GM19324 (cell line): ENCODE data around the gene TXN.
"Not testable (repeated sequence)": the region's sequence is repeated elsewhere in the genome, so short reads cannot be mapped to it uniquely, and the experiment has no call there.

Experiments
- ATAC-seq: cut with Tn5 transposase; IDR thresholded peaks from one replicate; pipeline ENCODE4 v1.9.1; 2021; ENCODE audit warnings: mild to moderate bottlenecking, moderate library complexity; ENCODE audit not compliant: unreplicated experiment, low FRiP score

Gene TXN

DNA sequence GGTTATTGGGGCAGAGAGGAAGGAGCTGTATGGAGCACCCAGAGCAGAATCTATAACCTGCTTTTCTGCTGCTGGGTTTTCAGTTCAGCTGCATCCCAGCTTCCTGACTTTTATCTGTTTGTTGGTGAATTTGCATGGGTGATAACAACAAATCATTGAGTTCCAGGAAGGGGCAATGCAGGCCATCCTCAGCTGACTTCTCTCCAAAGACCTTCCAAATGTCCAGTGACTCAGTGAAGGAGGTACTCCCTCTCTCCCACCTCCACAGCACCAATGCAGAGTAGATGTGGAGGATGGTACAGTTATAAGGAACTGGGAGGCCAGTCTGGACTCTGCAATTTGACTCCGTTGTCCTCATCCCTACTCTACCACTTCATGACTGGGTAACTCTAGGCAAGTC, 1.6 kb upstream of the TXN start:
- no peak for ATAC-seq

- peak; percentile 1 for ATAC-seq
Measured at GRCh38 chr9:110257097-110257841, 962 bp upstream of the TXN start.

DNA sequence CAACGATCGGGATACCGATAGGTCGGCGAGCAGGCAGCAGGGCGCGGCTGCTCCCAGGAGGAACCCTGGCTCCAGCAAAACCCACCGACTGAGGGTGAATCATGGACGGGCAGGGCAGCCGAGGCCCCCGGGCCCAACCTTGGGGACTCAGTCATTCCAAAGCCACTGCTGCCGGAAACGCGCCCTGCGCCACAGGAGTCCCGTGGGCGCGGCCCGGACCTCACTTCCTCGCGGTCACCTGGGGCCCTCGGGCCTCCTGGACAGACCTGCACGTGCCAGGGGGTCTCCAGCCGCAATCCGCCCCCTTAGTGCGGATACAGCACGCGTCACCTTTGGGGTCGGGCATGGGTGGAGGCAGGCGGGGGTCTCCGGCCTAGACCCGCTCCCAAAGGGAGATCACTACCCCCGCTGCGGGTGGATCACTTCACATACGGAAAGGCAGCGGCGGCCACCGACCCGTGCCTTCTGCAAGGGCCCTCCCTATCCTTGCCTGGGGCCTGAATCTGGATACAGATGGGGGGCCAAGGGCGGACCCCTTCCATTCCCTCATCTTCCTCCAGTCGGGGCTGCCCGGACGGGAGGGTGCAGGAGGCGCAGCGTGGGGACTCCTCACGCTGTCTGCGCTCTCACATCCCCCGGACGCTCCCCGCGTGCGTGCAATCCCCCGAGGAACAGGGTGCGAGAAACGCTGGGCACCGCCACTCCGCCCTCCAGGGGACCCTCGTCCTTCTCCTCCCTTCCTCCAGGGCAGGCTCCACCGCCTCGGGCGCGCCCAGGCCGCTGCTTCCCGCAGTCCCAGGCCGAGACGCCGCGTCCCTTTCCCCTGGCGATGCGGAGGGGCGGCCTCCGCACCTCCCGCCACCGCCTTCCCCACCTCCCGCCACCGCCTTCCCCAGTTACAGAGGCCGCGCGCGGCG, 586 bp downstream of the TXN start:
- ATAC-seq = peak; percentile 19

DNA sequence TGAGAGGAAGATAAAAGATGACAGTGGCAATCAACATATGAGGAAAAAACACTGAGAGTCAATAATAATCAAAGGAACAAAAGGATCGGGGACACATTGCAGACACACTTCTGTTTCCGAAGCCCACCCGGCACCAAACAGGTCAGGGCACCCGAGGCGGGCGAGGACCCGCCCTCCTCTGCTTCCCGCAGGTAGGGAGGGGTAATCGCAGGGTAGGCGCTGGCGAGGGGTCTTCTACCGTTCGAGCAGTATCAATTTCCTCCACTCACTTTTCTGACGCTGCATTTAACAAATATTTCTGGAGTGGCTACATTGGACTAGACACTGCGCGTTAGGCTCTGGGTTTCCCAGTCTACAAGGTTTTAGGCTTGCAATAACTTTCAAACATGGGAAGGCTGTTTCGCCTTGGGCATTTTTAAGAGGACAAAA, 1.3 kb downstream of the TXN start:
- no peak for ATAC-seq

- ATAC-seq = no peak
Measured at GRCh38 chr9:110254500-110254899, 1.8 kb downstream of the TXN start.

DNA sequence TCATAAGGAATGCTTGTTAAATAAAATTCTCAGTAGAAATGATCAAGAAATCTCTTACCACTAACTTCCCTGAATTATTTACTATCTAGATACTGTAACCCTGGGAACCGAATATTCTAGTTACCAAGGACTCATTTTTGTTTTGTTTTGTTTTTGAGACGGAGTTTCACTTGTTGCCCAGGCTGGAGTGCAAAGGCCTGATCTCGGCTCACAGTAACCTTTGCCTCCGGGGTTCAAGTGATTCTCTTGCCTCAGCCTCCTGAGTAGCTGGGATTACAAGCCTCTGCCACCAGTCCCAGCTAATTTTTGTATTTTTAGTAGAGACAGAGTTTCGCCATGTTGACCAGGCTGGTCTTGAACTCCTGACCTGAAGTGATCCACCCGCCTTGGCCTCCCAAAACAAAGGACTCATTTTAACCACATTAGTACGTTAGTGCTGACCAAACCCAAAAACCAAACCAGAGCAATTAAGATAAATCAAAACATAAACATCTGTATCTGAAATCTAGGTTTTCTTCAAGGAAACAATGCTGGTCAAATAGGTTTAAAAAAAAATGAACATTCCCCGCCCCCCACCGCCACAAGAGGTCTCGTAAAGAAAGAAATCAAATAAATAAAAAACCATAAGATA, 3.7 kb downstream of the TXN start:
- ATAC-seq = no peak

DNA sequence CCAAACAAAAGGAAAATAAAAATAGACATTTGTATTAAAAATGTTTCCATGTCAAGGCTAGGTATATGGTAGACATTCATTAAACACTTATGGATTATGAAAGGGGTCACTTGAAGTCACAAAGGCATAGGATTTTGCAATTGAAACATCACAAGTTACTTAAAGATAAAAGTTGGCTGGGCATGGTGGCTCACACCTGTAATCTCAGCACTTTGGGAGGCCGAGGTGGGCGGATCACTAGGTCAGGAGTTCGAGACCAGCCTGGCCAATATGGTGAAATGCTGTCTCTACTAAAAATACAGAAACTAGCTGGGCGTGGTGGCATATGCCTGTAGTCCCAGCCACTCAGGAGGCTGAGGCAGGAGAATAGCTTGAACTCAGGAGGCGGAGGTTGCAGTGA, 4.5 kb downstream of the TXN start:
- ATAC-seq = not testable (repeated sequence)

GRCh38 chr9:110251212-110251611, 5.1 kb downstream of the TXN start:
- ATAC-seq = no peak

DNA sequence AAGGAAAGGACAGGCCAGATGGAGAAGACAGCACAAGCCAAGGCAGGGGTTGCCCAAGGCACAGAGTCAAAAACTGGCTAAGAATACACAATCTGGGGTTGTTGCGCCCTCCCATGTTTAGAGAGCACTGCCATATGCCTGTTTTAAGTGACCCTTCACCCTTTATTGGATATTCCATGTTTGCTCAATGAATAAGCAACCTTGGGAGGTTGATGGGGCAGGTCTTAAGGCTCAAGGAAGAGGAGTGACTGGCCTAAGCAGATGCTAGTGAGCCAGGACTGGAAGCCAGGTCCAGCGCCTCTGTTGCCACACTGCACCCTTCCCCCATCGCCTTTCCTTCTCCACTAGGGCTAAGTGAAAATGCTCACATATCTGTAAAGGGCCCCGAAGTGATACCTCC, 6.7 kb downstream of the TXN start:
- ATAC-seq = no peak

DNA sequence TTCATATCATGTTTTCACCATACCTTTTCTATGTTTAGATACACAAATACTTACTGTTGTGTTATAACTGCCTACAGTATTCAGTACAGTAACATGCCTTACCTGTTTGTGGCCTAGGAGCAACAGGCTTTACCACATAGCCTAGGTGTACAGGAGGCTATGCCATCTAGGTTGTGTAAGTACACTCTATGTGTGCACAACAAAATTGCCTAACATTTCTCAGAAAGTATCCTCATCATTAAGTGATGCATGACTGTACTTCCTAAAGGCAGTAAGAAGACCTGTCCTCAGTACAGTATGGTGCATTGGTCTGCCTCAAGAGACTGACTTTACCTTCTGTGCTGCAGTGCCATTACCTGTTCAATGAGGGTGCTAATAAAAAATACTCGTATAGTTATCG, 7.9 kb downstream of the TXN start:
- ATAC-seq = no peak

GRCh38 chr9:110246214-110246613, 10.1 kb downstream of the TXN start:
- ATAC-seq = no peak

DNA sequence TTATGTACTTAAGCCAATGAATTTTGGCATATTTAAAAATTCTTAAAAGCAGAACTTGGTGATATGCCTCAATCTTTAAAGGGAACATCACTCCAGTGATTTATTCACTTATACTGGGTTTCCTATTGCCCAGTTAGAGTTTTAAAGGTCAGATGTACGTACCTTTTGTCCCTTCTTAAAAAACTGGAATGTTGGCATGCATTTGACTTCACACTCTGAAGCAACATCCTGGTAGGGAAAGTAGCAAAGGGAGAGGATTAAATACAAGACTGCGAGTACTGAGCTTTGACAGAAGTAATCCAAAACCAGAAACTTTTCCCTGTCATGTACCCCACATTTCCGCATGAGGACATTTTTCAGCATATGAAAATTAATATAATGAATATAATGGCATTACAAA, 11.7 kb downstream of the TXN start:
- no peak for ATAC-seq

DNA sequence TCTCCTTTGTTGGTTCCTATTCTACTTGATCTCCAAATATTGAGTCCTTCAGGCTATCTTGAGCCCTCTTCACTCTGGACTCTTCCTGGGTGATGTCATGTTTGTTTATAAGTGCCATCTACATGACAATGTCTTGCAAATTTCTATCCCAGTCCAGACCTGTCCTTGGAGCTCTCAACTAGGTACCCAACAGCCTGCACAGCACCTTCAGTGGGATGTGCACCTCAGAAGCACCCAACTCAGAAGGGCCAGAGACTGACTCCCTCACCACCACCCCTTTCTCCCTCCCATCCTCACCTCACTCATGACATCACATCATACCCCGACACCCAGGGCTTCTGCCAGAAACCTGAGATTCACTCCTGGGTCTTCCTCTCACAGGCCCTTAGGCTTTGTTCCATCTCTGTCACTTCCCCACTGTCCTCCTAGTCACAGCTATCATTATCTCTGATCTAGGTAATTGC, 14.4 kb downstream of the TXN start:
- ATAC-seq = no peak

GRCh38 chr9:110241260-110241857, 14.9 kb downstream of the TXN start:
- no peak for ATAC-seq

DNA sequence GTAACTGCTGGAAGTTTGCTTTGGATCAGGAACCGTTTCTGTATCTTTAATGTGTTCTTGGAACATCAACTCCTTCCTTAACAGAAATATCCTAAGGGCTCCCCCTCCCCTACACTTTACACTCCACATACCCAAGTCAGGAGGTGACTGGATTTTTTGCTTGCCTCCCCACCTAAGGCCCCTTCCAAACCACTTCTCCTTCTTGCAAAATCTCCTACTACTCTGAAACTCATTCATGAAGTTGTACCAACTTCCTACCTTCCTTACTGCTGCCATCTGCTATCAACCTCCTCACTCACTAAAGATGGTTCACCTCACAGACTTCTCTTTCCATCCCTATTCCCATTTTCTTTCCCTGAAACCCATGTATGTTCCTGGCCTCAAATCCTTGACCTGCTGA, 16.1 kb downstream of the TXN start:
- no peak for ATAC-seq

DNA sequence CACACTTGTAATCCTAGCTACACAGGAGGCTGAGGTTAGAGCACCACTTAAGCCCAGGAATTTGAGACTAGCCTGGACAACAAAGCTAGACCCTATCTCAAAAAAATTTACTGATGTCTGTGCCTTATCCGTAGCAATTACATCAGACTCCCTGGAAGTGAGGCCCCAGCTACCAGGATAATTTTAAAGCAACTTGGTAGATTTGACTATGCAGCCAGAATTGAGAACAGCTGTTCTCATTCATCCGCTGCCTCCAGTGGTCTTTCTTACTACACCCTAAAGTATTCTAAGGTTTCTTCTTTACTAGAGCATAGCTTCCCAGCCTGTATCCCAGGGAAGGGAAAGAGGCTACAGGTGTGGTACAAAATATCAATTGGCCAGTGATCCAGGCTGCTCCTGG, 28.0 kb downstream of the TXN start:
- no peak for ATAC-seq

DNA sequence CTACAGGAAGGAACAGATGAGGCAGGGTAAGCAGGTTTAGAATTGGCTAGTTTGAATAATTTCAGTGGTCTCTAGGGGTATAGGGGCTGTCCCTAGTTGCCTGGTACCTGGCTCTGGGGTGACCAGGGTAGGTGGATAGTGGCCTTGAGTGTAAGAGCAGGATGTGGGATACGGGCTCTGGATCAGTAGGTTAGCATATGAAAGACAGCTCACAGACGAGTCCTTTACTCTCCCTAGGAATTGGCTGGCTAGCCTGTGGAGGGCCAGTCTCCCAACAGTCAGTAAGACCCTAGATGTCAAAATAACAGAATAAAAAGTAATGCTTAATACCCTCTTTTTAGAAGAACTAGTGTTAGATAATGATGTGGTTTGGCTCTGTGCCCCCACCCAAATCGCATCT, 31.7 kb downstream of the TXN start:
- no peak for ATAC-seq

- no peak for ATAC-seq
Measured at GRCh38 chr9:110220809-110221208, 35.5 kb downstream of the TXN start.

- no peak for ATAC-seq
Measured at GRCh38 chr9:110217656-110218099, 38.6 kb downstream of the TXN start.

DNA sequence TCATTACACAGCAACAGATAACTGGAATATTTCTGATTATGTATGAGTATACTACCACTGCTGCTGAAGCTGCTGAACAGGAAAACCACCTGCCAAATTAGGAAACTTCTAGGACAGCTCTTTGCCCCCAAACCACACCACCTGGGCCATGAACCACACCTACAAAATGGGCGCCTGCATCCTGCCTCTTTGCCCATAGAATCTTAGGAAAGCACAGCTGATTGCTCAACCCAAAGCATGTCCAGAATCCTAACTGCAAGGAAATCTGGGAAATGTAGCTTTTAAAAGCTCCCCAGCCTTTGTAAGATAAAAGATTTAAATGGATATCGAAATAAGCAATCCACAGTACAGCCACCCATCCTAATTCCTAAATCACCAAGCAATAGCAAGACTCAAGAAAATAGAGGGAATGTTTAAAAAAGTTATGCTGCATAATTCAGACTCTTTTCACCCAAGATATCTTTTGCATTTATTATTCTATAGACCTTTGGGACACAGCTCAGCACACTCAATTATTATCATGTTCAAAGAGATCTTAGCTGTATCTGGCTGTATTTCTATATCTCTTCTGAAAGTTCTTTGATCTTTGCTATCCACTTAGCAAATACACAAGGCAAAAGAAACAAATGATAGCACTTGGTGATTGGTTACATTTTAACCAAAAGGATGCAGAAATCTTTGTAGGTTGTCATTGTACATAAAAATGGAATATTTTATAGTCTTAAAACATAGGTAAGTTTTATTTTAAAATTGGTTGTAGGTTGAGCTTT, 41.5 kb downstream of the TXN start:
- ATAC-seq = no peak
